HepG2 (cell line): Measurements from ENCODE around the gene SCRG1. TPM values are rescaled to one million over a fixed set of nuclear protein-coding genes. Genes with fewer than 3 reads are reported as not detected.

ENCODE experiments used
- polyA plus RNA-seq, 8 experiments: library from polyadenylated mRNA; depleted of rRNA in 3 of 8; stranded (reverse) in 7 of 8; unstranded in 1 of 8; fragments of >200 nt; fragmentation: Illumina TruSeq in 4 of 8; extraction: Trizol in 4 of 8; gene quantifications; 2 replicates each; pipeline versions ENCODE4 v1.2.1 to v1.2.3, GENCODE V29; 2011 to 2016; ENCODE audit warnings: low read depth in 4 of 8, missing spikeins in 1 of 8, mixed read lengths in 1 of 8; ENCODE audit not compliant: insufficient read depth in 1 of 8
- small RNA-seq, 3 experiments: library from RNA; depleted of rRNA; stranded (forward); fragments of <200 nt; gene quantifications; one replicate each; pipeline ENCODE3, GENCODE V24; 2012; ENCODE audit warnings: low read depth in 2 of 3, low replicate concordance in 1 of 3; ENCODE audit not compliant: insufficient read length in 3 of 3, insufficient read depth in 2 of 3
- total RNA-seq, 5 experiments: library from RNA; depleted of rRNA; stranded (reverse); fragments of >200 nt; fragmentation: Illumina TruSeq; extraction: Trizol; gene quantifications; 2 replicates each; pipeline ENCODE4 v1.2.3, GENCODE V29; 2016; ENCODE audit warnings: low read depth in 1 of 5

Gene SCRG1
- total and polyA plus RNA-seq, 2 of the 13 experiments (the other 11 are each of a cell fraction or from before 2014, with no cell fraction given) = not detected

Small RNA genes lying within 50 kb of the gene (small RNA-seq; reads per million reads assigned to genes)
- gene RNU6-1096P = 0 reads per million in 3 experiments

Other genes starting within 250 kb of the SCRG1 start
- 0.13 TPM in 1 of 2 replicates, not detected in the other for gene GALNT7, start 230.3 kb downstream of the SCRG1 start, total RNA-seq (2016; rRNA removed; fragmentation: Illumina TruSeq; extraction: Trizol)
- 0.07 and 0.08 TPM in 2 replicates for gene GALNT7, start 230.3 kb downstream of the SCRG1 start, polyA plus RNA-seq (2011; rRNA removed)
- 332 and 478 TPM in 2 replicates for gene HMGB2, start 64.8 kb downstream of the SCRG1 start, total RNA-seq (2016; rRNA removed; fragmentation: Illumina TruSeq; extraction: Trizol)
- gene HMGB2, start 64.8 kb downstream of the SCRG1 start, polyA plus RNA-seq (2011; rRNA removed) = 49.9 and 90.5 TPM in 2 replicates
- gene SAP30, start 28.2 kb downstream of the SCRG1 start, total RNA-seq (2016; rRNA removed; fragmentation: Illumina TruSeq; extraction: Trizol) = 22.3 and 25.1 TPM in 2 replicates
- 10.6 and 14.2 TPM in 2 replicates for gene SAP30, start 28.2 kb downstream of the SCRG1 start, polyA plus RNA-seq (2011; rRNA removed)
- gene HAND2, start 131.1 kb upstream of the SCRG1 start, total RNA-seq (2016; rRNA removed; fragmentation: Illumina TruSeq; extraction: Trizol) = not detected in 2 replicates
- not detected in 2 replicates for gene HAND2, start 131.1 kb upstream of the SCRG1 start, polyA plus RNA-seq (2011; rRNA removed)